KBM-7 (cell line): Measurements from ENCODE around the gene COL21A1.

Experiments used
- DNase-seq: peaks from one replicate; pipeline ENCODE4 v3.0.0-alpha.2; 2015
- in situ Hi-C: fragments of 300-500 bp; cut with MboI; formaldehyde crosslinking; loops from 2 replicates; pipeline ENCODE4 v1.14.3; 2020; ENCODE audit warnings: low sequenced_read_pairs, low pct_unique_long_range_greater_than_20kb, mixed read lengths

Gene COL21A1

GRCh38 chr6:56073761-56074160, 173.6 kb downstream of the COL21A1 start:
- in situ Hi-C loops: no loop called here
- DNase-seq: no peak

GRCh38 chr6:56073315-56073714, 174.1 kb downstream of the COL21A1 start:
- no peak for DNase-seq
- in situ Hi-C loops: no loop called here

- DNase-seq: no peak
- in situ Hi-C loops: no loop called here
Observed at GRCh38 chr6:56072856-56073255, 174.5 kb downstream of the COL21A1 start.

- in situ Hi-C loops: no loop called here
- no peak for DNase-seq
Observed at GRCh38 chr6:56065408-56065807, 182.0 kb downstream of the COL21A1 start.

GRCh38 chr6:56062836-56063235, 184.5 kb downstream of the COL21A1 start:
- DNase-seq: no peak
- in situ Hi-C loops: no loop called here

GRCh38 chr6:56058636-56059035, 188.7 kb downstream of the COL21A1 start:
- DNase-seq: no peak
- in situ Hi-C loops: no loop called here

GRCh38 chr6:56055081-56055704, 192.2 kb downstream of the COL21A1 start:
- DNase-seq: no peak
- in situ Hi-C loops: no loop called here

- no peak for DNase-seq
- in situ Hi-C loops: no loop called here
Observed at GRCh38 chr6:56051202-56051598, 196.2 kb downstream of the COL21A1 start.

- no peak for DNase-seq
- in situ Hi-C loops: no loop called here
Observed at GRCh38 chr6:56050530-56051201, 196.7 kb downstream of the COL21A1 start.

GRCh38 chr6:56048601-56049000, 198.8 kb downstream of the COL21A1 start:
- in situ Hi-C loops: no loop called here
- DNase-seq: no peak

GRCh38 chr6:56047931-56048540, 199.3 kb downstream of the COL21A1 start:
- DNase-seq: no peak
- in situ Hi-C loops: no loop called here

GRCh38 chr6:56046576-56046975, 200.8 kb downstream of the COL21A1 start:
- in situ Hi-C loops: no loop called here
- DNase-seq: peak; percentile 78

- DNase-seq: no peak
- in situ Hi-C loops: no loop called here
Observed at GRCh38 chr6:56043761-56044160, 203.6 kb downstream of the COL21A1 start.

- no peak for DNase-seq
- in situ Hi-C loops: no loop called here
Observed at GRCh38 chr6:56043076-56043475, 204.3 kb downstream of the COL21A1 start.

- in situ Hi-C loops: no loop called here
- no peak for DNase-seq
Observed at GRCh38 chr6:56041591-56041990, 205.8 kb downstream of the COL21A1 start.

- DNase-seq: no peak
- in situ Hi-C loops: no loop called here
Observed at GRCh38 chr6:56040889-56041301, 206.5 kb downstream of the COL21A1 start.

GRCh38 chr6:56040223-56040622, 207.2 kb downstream of the COL21A1 start:
- in situ Hi-C loops: no loop called here
- DNase-seq: no peak

GRCh38 chr6:56038764-56039163, 208.6 kb downstream of the COL21A1 start:
- in situ Hi-C loops: no loop called here
- no peak for DNase-seq

GRCh38 chr6:56037601-56038000, 209.8 kb downstream of the COL21A1 start:
- in situ Hi-C loops: no loop called here

GRCh38 chr6:56036916-56037600, 210.3 kb downstream of the COL21A1 start:
- in situ Hi-C loops: no loop called here
- DNase-seq: no peak

More at GRCh38 chr6:56037601-56038000, 209.8 kb downstream of the COL21A1 start:
- no peak for DNase-seq
